Neural cell (in vitro differentiated cells): ENCODE results near the gene EIF2A. TPM values are rescaled to one million over a fixed set of nuclear protein-coding genes. Genes with fewer than 3 reads are reported as not detected.
"Not testable (repeated sequence)": the region's sequence is repeated elsewhere in the genome, so short reads cannot be mapped to it uniquely, and the experiment has no call there.

Experiments used
- H2AFZ ChIP-seq: fragments of 200-600, 300-800 bp; sonication (generic), shearing (Covaris generic); 2 replicates; pipeline ENCODE4 v1.6.0; 2014; ENCODE audit warnings: low read depth, mild to moderate bottlenecking, antibody characterized with exemption, low read length, moderate library complexity
- H3F3A ChIP-seq: fragments of 200-600 bp; shearing (Covaris generic); 2 replicates; pipeline ENCODE4 v1.6.1; 2016; ENCODE audit warnings: mild to moderate bottlenecking, moderate library complexity, mixed read lengths, antibody characterized with exemption, low read length; ENCODE audit not compliant: insufficient read depth, poor library complexity, severe bottlenecking
- H3K27ac ChIP-seq: fragments of 200-600, 300-800 bp; sonication (generic), shearing (Covaris generic); 2 replicates; pipeline ENCODE4 v1.5.1; 2014; ENCODE audit warnings: mild to moderate bottlenecking, low read length, moderate library complexity
- H3K27me3 ChIP-seq: fragments of 300-800, 200-600 bp; sonication (generic), shearing (Covaris generic); 2 replicates; pipeline ENCODE4 v1.6.0; 2014; ENCODE audit warnings: mild to moderate bottlenecking, low read depth, low read length, moderate library complexity; ENCODE audit not compliant: insufficient read depth
- H3K36me3 ChIP-seq: fragments of 300-800, 200-600 bp; sonication (generic), shearing (Covaris generic); 2 replicates; pipeline ENCODE4 v1.5.1; 2014; ENCODE audit warnings: mild to moderate bottlenecking, antibody characterized with exemption, low read length, moderate library complexity; ENCODE audit not compliant: insufficient read depth
- H3K4me2 ChIP-seq: fragments of 300-800, 200-600 bp; sonication (generic), shearing (Covaris generic); 2 replicates; pipeline ENCODE4 v1.6.0; 2014; ENCODE audit warnings: mild to moderate bottlenecking, low read length
- H3K4me3 ChIP-seq: fragments of 300-800, 200-600 bp; sonication (generic), shearing (Covaris generic); 2 replicates; pipeline ENCODE4 v1.5.1; 2014; ENCODE audit warnings: mild to moderate bottlenecking, low read length, moderate library complexity
- H3K79me2 ChIP-seq: fragments of 200-600 bp; shearing (Covaris generic); replicated peaks from 2 replicates; pipeline ENCODE4 v1.6.0; 2014; ENCODE audit warnings: mild to moderate bottlenecking, low read length, moderate library complexity; ENCODE audit not compliant: insufficient read depth
- H3K9ac ChIP-seq: fragments of 300-800, 200-600 bp; sonication (generic), shearing (Covaris generic); 2 replicates; pipeline ENCODE4 v1.6.1; 2016; ENCODE audit warnings: mild to moderate bottlenecking, low read length, mixed read lengths
- H3K9me2 ChIP-seq: fragments of 200-600 bp; shearing (Covaris generic); 2 replicates; pipeline ENCODE4 v1.6.1; 2016; ENCODE audit warnings: mild to moderate bottlenecking, low read length, mixed read lengths; ENCODE audit not compliant: insufficient read depth
- H3K9me3 ChIP-seq: fragments of 200-600, 300-800 bp; sonication (generic), shearing (Covaris generic); 2 replicates; pipeline ENCODE4 v1.6.1; 2016; ENCODE audit warnings: mild to moderate bottlenecking, mixed run types, low read length, moderate library complexity, mixed read lengths
- H4K20me1 ChIP-seq: fragments of 200-600 bp; shearing (Covaris generic); 2 replicates; pipeline ENCODE4 v1.6.1; 2016; ENCODE audit warnings: mild to moderate bottlenecking, mixed run types; ENCODE audit not compliant: insufficient read depth
- EP300 ChIP-seq: fragments of 450-650 bp; conservative IDR thresholded peaks from 2 replicates; pipeline ENCODE4 v1.6.1; 2014; ENCODE audit warnings: antibody characterized with exemption, mild to moderate bottlenecking, moderate library complexity; ENCODE audit not compliant: poor library complexity, severe bottlenecking
- EZH2 ChIP-seq: fragments of 200-600, 300-800 bp; shearing (Covaris generic), sonication (generic); IDR thresholded peaks from 2 replicates; pipeline ENCODE4 v1.6.1; 2014; ENCODE audit warnings: antibody characterized with exemption, low read length, borderline replicate concordance, mild to moderate bottlenecking; ENCODE audit not compliant: insufficient read depth, poor library complexity, severe bottlenecking
- MXI1 ChIP-seq: fragments of 450-650 bp; conservative IDR thresholded peaks from 2 replicates; pipeline ENCODE4 v1.6.1; 2014; ENCODE audit warnings: antibody characterized with exemption, mild to moderate bottlenecking; ENCODE audit not compliant: poor library complexity, severe bottlenecking
- POLR2AphosphoS5 ChIP-seq: IDR thresholded peaks from 2 replicates; pipeline ENCODE4 v1.6.1; 2012
- RAD21 ChIP-seq: fragments of 450-650 bp; conservative IDR thresholded peaks from 2 replicates; pipeline ENCODE4 v1.6.1; 2014; ENCODE audit warnings: antibody characterized with exemption, mild to moderate bottlenecking, moderate library complexity
- SMC3 ChIP-seq: fragments of 450-650 bp; conservative IDR thresholded peaks from 2 replicates; pipeline ENCODE4 v1.6.1; 2014; ENCODE audit warnings: antibody characterized with exemption, mild to moderate bottlenecking, moderate library complexity; ENCODE audit not compliant: poor library complexity
- TAF1 ChIP-seq: IDR thresholded peaks from 2 replicates; pipeline ENCODE4 v1.6.1; 2012; ENCODE audit warnings: low read depth
- polyA plus RNA-seq: library from polyadenylated mRNA; depleted of rRNA; stranded (reverse); fragments of >200 nt; gene quantifications from 2 replicates; pipeline ENCODE4 v1.2.3, GENCODE V29; 2014
- TF ChIP-seq, protein P1 (sequence below): IDR thresholded peaks from 2 replicates; pipeline ENCODE4 v1.6.1; 2012; ENCODE audit warnings: borderline replicate concordance
- TF ChIP-seq, protein P2 (sequence below): fragments of 450-650 bp; IDR thresholded peaks from 2 replicates; pipeline ENCODE4 v1.5.1; 2014; ENCODE audit warnings: antibody characterized with exemption, mild to moderate bottlenecking, moderate library complexity; ENCODE audit not compliant: poor library complexity, severe bottlenecking

Gene EIF2A
- polyA plus RNA-seq, 1 donor from 2014 or later: 82.6 TPM

DNA sequence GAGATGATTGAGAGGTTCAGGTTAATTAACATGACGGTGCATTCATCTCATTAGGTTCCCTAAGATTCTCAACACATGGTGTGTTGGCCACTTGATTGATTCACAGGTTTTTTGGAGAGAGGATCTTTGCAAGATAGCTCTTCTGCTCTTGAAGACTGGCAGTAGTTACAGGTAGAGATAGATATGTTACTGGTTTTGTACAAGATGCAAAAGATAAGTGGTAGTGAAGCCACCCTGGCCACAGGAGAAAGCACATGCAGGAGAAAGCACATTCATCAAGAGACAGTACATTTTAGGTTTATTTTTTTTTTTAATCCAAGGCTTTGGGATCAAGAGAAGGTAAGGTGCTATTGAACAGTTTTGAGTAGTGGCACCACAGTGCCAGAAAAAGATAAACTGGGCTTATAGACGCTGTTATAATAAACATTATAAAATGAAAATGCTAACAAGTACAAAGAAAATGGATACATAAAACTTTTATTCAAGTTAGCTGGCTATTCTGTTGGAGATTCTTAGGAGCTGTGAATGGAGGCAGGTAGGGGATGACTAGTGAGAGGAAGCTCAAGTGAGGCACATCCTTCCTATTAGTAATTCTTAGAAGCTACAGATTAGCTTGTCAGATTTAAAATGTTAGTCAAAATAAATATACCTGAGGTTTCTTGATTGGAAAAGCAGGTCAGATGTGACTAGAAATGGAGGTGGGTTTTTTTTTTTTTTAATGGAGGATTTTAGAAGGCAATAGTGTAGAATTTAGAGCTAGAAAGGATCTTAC is 67.3 kb downstream of the EIF2A start:
- Histone ChIP-seq H3K4me2 (no peak overlapping the region), H4K20me1 (no peaks in the 10 kb centered on the region), H3K9me3 (no peaks in the 10 kb centered on the region), H3K9ac (no peak overlapping the region), H3K9me2 (no peaks in the 10 kb centered on the region), H3K27me3 (no peaks in the 10 kb centered on the region), H3K4me3 (no peak overlapping the region), H3K79me2 (peaks cover 75% of the 10 kb centered on the region), H2AFZ (no peak overlapping the region), H3K36me3 (no peaks in the 10 kb centered on the region), H3K27ac (no peak overlapping the region), H3F3A (no peaks in the 10 kb centered on the region)
- TF ChIP-seq, protein P1, sequence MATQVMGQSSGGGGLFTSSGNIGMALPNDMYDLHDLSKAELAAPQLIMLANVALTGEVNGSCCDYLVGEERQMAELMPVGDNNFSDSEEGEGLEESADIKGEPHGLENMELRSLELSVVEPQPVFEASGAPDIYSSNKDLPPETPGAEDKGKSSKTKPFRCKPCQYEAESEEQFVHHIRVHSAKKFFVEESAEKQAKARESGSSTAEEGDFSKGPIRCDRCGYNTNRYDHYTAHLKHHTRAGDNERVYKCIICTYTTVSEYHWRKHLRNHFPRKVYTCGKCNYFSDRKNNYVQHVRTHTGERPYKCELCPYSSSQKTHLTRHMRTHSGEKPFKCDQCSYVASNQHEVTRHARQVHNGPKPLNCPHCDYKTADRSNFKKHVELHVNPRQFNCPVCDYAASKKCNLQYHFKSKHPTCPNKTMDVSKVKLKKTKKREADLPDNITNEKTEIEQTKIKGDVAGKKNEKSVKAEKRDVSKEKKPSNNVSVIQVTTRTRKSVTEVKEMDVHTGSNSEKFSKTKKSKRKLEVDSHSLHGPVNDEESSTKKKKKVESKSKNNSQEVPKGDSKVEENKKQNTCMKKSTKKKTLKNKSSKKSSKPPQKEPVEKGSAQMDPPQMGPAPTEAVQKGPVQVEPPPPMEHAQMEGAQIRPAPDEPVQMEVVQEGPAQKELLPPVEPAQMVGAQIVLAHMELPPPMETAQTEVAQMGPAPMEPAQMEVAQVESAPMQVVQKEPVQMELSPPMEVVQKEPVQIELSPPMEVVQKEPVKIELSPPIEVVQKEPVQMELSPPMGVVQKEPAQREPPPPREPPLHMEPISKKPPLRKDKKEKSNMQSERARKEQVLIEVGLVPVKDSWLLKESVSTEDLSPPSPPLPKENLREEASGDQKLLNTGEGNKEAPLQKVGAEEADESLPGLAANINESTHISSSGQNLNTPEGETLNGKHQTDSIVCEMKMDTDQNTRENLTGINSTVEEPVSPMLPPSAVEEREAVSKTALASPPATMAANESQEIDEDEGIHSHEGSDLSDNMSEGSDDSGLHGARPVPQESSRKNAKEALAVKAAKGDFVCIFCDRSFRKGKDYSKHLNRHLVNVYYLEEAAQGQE: no peak
- TF ChIP-seq, protein P2, sequence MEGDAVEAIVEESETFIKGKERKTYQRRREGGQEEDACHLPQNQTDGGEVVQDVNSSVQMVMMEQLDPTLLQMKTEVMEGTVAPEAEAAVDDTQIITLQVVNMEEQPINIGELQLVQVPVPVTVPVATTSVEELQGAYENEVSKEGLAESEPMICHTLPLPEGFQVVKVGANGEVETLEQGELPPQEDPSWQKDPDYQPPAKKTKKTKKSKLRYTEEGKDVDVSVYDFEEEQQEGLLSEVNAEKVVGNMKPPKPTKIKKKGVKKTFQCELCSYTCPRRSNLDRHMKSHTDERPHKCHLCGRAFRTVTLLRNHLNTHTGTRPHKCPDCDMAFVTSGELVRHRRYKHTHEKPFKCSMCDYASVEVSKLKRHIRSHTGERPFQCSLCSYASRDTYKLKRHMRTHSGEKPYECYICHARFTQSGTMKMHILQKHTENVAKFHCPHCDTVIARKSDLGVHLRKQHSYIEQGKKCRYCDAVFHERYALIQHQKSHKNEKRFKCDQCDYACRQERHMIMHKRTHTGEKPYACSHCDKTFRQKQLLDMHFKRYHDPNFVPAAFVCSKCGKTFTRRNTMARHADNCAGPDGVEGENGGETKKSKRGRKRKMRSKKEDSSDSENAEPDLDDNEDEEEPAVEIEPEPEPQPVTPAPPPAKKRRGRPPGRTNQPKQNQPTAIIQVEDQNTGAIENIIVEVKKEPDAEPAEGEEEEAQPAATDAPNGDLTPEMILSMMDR: no peak
- no peak for TF ChIP-seq MXI1
- TF ChIP-seq EZH2: no peak

DNA sequence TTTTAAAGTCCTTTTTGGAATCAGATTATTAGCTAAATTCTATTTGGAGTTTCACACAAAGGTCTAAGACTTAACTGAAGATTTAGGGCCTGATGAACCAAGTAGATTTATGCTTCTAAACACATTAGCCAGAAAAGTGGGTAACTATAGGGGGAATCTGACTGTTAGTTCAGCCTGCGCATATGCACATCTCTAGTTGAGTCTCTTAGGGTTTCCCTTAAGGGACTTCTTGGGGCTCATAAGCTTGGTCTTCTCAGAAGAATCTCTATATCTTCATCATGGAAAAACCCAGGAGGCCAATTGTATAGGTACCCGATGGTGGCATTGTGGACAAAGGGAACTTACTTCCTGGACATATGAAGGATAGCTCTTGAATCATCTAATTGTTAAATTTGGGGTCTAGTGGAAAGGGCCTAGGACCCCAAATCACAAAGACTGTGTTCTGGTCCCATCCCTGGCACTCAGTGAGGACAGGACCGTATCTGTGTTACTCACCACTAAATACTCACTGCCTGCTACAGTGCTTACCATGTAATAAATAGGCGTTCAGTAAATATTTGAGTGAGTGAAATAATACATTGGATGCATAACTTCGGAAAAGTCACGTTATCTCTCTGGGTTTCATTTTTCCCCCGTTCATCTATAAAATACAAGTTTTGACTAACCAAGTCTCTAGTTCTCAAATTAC is 73.6 kb downstream of the EIF2A start:
- Histone ChIP-seq H3F3A (no peaks in the 10 kb centered on the region), H3K27ac (no peak overlapping the region), H3K4me2 (no peak overlapping the region), H3K27me3 (no peaks in the 10 kb centered on the region), H3K9ac (no peak overlapping the region), H4K20me1 (no peaks in the 10 kb centered on the region), H2AFZ (no peak overlapping the region), H3K36me3 (no peaks in the 10 kb centered on the region), H3K79me2 (peaks cover 28% of the 10 kb centered on the region), H3K9me2 (no peaks in the 10 kb centered on the region), H3K4me3 (no peak overlapping the region), H3K9me3 (no peaks in the 10 kb centered on the region)
- no peak for TF ChIP-seq TAF1
- TF ChIP-seq, protein P2: no peak
- no peak for TF ChIP-seq EP300
- TF ChIP-seq, protein P1: no peak
- no peak for TF ChIP-seq MXI1
- no peak for TF ChIP-seq RAD21
- TF ChIP-seq SMC3: no peak
- TF ChIP-seq EZH2: no peak
- TF ChIP-seq POLR2AphosphoS5: no peak

DNA sequence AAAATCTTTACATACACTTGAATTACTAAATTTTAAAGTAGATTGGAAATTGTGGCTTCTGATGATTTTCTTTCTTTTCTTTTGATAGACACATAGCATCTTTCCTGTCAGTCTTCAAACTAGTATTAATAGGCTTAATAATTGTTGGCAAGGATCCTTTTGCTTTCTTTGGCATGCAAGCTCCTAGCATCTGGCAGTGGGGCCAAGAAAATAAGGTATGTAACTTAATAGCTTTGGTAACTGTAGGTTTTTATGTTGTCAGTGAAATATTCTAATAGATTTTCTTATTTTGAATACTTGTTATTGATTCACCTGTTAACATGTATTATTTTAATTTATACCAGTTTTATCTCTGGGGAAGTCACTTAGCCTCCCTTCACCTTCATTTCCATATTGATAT is 76.4 kb downstream of the EIF2A start:
- not testable (repeated sequence) for H3K27ac ChIP-seq, H3K9me2 ChIP-seq, H3K9ac ChIP-seq, H3K36me3 ChIP-seq, H4K20me1 ChIP-seq, H3K9me3 ChIP-seq, H2AFZ ChIP-seq, H3K27me3 ChIP-seq, H3K4me2 ChIP-seq, H3K4me3 ChIP-seq, H3F3A ChIP-seq
- peaks cover 15% of the 10 kb centered on the region for H3K79me2 ChIP-seq
